NK-92 (cell line): ENCODE results near the gene PM20D2.
"Not testable (repeated sequence)": the region's sequence is repeated elsewhere in the genome, so short reads cannot be mapped to it uniquely, and the experiment has no call there.

ENCODE experiments used
- DNase-seq: peaks from one replicate; lab custom pipeline; 2025; ENCODE audit not compliant: unreplicated experiment; lab: John Stamatoyannopoulos, UW

PM20D2 gene, protein sequence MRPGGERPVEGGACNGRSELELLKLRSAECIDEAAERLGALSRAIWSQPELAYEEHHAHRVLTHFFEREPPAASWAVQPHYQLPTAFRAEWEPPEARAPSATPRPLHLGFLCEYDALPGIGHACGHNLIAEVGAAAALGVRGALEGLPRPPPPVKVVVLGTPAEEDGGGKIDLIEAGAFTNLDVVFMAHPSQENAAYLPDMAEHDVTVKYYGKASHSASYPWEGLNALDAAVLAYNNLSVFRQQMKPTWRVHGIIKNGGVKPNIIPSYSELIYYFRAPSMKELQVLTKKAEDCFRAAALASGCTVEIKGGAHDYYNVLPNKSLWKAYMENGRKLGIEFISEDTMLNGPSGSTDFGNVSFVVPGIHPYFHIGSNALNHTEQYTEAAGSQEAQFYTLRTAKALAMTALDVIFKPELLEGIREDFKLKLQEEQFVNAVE

GRCh38 chr6:89145956-89146717, at the start of gene PM20D2:
Gene PM20D2, plus strand, starts transcription at chr6:89146055. Its CDS starts 90 bp downstream, at chr6:89146145.
- no peak for DNase-seq

- DNase-seq: no peak
Measured at GRCh38 chr6:89098461-89098860, 47.4 kb upstream of the PM20D2 start.

- DNase-seq: no peak
Measured at GRCh38 chr6:89100114-89100513, 45.7 kb upstream of the PM20D2 start.

DNA sequence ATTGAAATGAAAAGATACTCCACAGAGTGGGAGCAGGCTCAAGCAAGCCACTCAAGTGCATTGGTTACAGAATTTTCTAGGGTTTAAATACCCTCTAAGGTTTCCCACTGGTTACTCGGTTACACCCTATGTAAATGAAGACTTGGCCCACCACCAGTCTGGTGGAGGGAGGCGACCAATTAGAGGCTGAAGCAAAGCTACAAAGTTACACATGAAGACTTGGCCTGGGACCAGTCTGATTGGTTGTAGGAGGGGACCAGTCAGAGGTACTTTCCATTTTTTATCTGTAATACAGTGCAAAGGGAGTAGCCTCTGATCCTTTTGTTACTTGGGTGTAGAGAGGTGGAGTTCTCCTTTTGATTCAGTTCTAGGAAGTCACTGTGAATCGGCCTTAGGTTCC, 35.6 kb upstream of the PM20D2 start:
- DNase-seq: no peak

GRCh38 chr6:89111933-89112332, 33.9 kb upstream of the PM20D2 start:
- no peak for DNase-seq

DNA sequence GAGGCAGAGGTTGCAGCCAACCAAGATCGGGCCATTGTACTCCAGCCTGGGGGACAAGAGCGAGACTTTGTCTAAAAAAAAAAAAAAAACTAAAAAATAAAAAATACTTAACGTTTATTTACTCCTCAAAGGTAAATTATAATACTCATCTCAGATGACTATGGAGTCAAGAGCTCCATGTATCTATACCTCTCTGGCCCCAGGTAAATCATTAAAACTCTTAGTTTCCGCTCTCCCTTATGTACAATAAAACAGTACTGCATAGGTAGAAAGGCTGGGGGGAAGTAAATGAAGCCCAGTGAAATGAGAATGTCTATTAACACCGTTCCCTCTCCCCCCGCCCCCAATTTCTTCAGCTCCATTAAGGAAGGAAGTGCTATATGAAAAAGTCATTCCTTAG, 29.2 kb upstream of the PM20D2 start:
- DNase-seq: no peak

DNA sequence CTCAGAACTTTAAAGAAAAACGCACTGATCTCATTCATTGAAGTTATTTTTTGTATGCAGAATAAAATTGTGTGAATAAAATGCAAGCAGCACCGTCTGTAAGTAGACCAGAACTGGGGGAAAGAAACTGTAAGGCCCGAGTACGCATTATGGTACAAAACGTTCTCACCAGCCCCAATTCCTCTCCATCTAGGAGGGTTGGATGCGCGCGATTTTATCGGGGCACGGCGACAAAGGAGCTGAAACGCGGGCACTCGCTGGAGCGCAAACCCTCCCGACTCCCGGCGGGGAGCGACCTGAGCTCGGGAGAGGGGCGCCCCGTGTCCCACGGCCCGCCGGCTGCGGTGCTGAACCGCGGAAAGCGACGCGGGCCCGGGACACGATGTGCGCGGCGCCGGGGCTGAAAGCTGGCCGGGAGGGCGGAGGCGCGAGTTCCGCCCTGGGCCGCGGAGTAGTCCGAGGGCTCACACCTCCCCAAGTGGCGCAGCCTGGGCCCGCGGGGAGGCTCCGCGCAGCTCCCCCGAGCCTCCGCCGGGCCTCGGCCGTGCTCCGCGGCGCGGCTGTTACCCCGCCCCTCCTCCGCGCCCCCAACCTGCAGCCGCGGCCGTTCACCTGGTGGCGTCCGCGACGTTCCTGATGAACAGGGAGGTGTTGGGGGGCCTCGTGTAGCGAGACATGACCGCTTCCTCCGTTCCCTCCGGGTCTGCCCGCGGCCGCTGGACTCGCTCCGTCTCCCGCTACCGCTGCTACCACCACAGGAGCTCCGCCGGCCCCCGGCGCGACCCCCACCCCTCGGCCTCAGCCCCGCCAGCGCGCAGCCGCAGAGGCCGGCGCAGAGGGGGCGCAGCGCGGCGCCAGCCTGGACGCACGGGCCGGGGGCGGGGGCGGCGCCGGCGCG, 28.4 kb upstream of the PM20D2 start, which contains the start of gene SRSF12:
SRSF12 (minus strand) TSS at position 861 of the 898 bp plus-strand sequence; CDS start at position 677, 184 bp downstream.
- DNase-seq: no peak

GRCh38 chr6:89118931-89119330, 26.9 kb upstream of the PM20D2 start:
- DNase-seq: no peak

DNA sequence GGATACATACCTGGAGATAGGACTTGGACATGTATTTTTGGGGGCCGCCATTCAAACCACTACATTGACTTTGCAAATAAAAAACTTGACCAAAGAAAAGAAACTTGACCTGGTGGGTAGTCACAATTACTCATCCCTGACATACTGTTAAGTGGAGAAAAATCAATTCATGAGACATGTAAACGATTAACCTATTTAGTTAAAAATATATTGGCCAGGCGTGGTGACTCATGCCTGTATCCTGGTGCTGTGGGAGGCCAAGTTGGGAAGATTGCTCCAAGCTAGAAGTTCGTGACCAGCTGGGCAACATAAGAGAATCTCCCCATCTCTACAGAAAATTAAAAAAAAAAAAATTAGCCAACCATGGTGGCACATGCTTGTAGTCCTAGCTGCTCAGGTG, 25.5 kb upstream of the PM20D2 start:
- no peak for DNase-seq

DNA sequence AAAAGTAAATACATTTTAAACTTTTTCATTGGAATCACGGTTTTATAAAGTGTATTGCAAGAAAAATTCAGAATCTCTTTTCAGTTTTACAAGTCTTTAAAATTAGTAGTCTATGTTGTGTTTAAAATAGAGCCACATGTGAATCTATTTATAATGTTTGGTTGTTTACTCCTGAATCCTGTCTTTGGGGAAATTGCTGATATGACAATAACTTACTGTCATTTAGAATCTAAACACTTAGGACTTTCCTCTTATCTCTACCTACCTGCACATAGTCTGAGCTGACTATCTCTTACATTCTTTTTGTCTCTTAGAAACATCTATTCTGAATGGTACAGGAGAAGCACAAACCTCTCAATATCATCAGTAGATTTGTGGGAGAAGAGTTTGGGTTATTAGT, 23.9 kb upstream of the PM20D2 start:
- no peak for DNase-seq

DNA sequence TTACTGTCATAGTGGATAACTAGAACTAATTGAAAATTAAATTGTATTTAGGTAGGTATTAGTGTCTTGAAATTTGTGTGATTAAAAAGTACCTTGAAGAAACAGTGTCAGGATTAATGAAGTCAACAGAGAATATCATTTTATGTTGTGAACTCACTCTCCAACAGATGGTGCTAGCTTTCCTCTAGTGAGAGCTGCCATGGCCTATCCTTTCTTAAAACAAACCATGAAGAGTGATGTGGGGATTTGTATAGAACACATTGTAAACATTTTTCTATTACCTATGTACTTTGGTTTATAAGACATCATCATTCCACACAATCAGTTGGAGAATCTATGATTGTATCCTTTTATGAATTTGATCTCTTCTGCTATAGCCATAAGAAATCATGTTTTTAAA, 23.2 kb upstream of the PM20D2 start:
- DNase-seq: no peak

DNA sequence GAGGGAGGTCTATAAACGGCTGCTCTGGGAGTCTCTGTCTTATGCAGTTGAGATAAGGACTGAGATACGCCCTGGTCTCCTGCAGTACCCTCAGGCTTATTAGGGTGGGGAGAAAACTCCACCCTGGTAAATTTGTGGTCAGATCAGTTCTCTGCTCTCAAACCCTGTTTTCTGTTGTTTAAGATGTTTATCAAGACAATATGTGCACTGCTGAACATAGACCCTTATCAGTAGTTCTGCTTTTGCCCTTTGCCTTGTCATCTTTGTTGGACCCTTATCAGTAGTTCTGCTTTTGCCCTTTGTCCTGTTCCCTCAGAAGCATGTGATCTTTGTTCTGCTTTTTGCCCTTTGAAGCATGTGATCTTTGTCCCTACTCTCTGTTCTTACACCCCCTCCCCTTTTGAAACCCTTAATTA, 17.6 kb upstream of the PM20D2 start:
- not testable (repeated sequence) for DNase-seq

GRCh38 chr6:89131599-89131998, 14.3 kb upstream of the PM20D2 start:
- DNase-seq: no peak

DNA sequence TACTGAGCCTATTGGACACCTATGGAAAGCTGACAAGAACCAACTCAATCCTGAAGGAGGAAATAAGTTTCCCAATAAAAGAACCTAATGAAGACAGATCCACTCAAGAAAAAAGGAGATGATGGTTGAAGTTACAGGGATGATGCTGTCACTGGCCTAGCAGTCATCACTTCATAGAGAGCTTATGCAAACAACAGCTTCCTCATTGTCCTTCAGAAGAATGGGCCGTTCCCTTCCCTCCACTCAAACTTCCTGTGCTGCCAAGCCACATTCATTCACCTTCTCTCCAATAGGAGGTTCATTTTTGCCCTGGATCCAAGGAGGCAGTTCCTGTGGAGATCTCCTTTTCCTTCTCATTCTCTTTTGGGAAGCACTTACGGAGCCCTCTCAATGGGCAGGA, 13.8 kb upstream of the PM20D2 start:
- DNase-seq: no peak

- DNase-seq: no peak
Measured at GRCh38 chr6:89133981-89134380, 11.9 kb upstream of the PM20D2 start.

GRCh38 chr6:89134723-89135122, 11.1 kb upstream of the PM20D2 start:
- DNase-seq: no peak

DNA sequence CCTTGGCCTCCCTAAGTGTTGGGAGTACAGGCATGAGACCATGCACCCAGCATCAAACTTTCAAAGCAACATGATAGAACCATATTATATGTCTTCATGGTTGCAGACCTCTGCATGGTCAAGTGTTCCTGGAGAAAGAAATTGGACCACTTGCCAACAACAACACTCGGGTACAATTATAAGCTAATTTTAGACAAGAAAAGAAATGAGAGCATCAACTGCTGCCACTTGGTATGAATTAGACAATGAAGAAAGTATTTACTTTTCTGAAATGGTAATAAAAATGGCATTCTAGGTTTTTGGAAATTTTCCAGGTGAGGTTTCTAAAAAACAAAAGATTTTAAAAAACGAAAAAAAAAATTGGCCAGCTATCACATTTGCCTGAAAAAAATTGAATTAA, 7.7 kb upstream of the PM20D2 start:
- DNase-seq: no peak

DNA sequence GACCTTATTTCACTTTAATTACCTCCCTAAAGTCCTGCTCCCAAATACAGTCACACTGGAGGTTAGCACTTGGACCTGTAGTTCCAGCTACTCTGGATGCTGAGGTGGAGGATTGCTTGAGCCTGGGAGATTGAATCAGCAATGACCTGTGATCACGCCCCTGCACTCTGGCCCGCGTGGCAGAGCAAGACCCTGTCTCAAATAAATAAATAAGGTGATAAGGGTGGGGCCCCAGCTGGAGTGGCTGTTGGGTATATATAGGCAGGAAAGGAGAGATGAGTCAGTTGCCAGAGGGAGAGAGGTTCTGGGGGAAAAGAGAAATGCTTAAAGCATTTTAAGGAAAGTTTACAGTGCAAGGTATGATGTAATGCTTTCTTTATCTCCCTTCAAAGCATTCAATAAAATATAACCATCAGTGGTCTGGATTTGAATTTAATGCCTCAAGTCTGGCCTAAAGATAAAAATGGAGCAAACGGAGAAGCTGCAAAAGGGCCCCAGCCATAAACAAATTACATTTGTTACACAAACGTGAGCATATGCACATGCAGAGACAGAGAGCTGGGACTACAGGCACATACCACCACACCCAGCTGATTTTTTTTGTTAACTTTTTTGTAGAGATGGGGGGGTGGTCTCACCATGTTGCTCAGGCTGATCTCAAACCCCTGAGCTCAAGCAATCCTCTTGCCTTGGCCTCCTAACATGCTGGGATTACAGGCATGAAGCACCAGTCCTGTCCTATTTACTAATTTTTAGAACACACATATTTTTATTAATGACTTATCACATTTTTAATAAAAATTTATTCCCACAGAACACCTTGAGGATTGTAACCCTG, 6.1 kb upstream of the PM20D2 start:
- no peak for DNase-seq

DNA sequence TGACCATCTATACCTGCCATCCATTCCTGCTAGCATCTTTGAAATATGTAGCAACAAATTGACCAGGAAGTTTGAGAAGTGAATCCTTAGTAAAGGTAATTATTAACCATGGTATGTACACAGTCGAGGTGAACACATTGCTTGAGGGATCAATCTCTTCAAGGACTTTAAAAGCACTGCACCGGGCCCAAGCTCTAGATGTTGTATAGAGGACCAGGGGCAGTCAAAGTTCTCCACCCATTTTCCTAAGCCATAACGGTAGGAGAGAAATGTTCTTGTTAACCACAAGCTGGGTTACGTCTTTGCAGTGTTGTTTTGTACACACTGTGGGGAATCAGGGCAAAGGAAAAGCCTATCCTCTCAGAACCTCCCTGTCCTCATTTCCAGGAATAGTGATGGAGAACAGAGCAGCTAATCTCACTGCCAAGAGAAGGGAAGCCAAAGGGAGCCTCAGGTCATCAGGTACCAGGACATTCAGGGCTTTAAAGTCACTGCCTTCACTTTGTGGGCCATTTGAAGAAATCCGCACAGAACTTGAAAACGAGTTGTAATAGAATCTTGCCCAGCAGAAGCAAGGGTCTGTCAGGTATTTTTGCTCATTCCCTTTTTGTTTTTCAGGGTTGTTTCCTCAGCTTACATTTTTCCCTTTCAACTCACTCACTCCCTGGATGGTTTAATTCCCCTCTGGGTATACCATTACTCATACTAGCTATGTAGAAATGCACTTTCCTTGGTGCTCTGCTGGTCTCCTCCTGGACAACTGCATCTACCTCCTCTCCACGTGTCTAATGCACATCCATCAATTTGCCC, 5.3 kb upstream of the PM20D2 start:
- DNase-seq: no peak
